RWPE2 (cell line): ENCODE data around the gene BPIFA2.

Source experiments
- ATAC-seq: fragments of 200-7000 bp; cut with Tn5 transposase; 3 replicates; pipeline ENCODE4 v1.9.1; 2021; ENCODE audit warnings: low read depth
- DNase-seq: peaks from one replicate; pipeline ENCODE4 v3.0.0-alpha.2; 2020; ENCODE audit warnings: low spot score
- H3K27ac ChIP-seq: fragments of 450-650 bp; 2 replicates; pipeline ENCODE4 v1.5.1; 2017; ENCODE audit warnings: mild to moderate bottlenecking; ENCODE audit not compliant: poor library complexity, severe bottlenecking
- H3K27me3 ChIP-seq: fragments of 250-450 bp; sonication (Bioruptor Pico); 2 replicates; pipeline ENCODE4 v1.5.1; 2021; ENCODE audit warnings: mild to moderate bottlenecking, moderate library complexity; ENCODE audit not compliant: insufficient read depth, poor library complexity, severe bottlenecking
- H3K36me3 ChIP-seq: fragments of 250-450 bp; sonication (Bioruptor Pico); 2 replicates; pipeline ENCODE4 v1.5.1; 2020; ENCODE audit warnings: low read depth, mild to moderate bottlenecking, moderate library complexity
- H3K4me1 ChIP-seq: fragments of 250-450 bp; sonication (Bioruptor Pico); 2 replicates; pipeline ENCODE4 v1.5.1; 2021; ENCODE audit warnings: mild to moderate bottlenecking, moderate library complexity; ENCODE audit not compliant: insufficient read depth, poor library complexity, severe bottlenecking
- H3K4me3 ChIP-seq: fragments of 250-450 bp; sonication (Bioruptor Pico); 2 replicates; pipeline ENCODE4 v1.5.1; 2021; ENCODE audit warnings: mild to moderate bottlenecking, moderate library complexity; ENCODE audit not compliant: severe bottlenecking
- H3K9me3 ChIP-seq: fragments of 250-450 bp; sonication (Bioruptor Pico); 2 replicates; pipeline ENCODE4 v1.5.1; 2021; ENCODE audit warnings: mild to moderate bottlenecking, moderate library complexity; ENCODE audit not compliant: severe bottlenecking
- CTCF ChIP-seq: fragments of 450-650 bp; IDR thresholded peaks from one replicate; pipeline ENCODE4 v1.5.1; 2017; ENCODE audit warnings: mild to moderate bottlenecking, moderate library complexity; ENCODE audit not compliant: poor library complexity, severe bottlenecking

BPIFA2 gene

DNA sequence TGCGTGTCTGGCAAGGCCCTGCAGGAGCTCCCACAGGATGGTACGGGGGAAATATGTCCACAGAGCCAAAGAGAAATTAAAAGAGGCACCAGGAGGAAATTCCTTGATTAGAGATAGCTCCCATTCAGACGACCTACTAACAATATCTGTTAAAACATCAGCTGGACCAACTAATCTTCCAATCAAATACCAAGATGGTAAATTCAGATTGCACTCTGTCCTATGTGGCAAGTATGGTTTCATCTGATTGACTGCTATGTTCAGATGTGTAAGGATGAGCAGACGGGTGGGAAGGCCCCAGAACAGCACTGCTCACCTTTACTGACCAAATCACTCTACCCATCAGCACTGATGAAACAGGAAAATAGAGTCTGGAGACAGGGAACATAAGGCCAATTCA lies 19.5 kb downstream of the BPIFA2 start:
- no peaks in the 10 kb centered on the region for H3K27me3 ChIP-seq
- H3K9me3 ChIP-seq: no peaks in the 10 kb centered on the region
- H3K4me3 ChIP-seq: no peak overlapping the region
- no peaks in the 10 kb centered on the region for H3K36me3 ChIP-seq
- DNase-seq: no peak
- no peak overlapping the region for H3K27ac ChIP-seq
- no peak for ATAC-seq
- no peaks in the 10 kb centered on the region for H3K4me1 ChIP-seq
- TF ChIP-seq CTCF: no peak

DNA sequence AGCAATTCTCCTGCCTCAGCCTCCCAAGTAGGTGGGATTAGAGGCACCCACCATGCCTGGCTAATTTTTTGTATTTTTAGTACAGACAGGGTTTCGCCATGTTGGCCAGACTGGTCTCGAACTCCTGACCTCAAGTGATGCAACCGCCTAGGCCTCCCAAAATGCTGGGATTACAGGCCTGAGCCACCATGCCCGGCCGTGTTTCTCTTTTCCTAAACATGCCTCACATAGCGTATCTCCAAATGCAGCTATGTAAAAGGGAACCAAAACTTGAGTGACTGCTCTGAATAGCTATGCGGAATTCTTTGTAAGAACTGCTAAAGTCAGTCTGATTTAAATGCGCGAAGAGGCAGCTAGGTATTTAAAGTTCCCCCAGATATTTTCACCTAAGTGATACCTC lies 20.5 kb downstream of the BPIFA2 start:
- peaks cover 3% of the 10 kb centered on the region for H3K27me3 ChIP-seq

DNA sequence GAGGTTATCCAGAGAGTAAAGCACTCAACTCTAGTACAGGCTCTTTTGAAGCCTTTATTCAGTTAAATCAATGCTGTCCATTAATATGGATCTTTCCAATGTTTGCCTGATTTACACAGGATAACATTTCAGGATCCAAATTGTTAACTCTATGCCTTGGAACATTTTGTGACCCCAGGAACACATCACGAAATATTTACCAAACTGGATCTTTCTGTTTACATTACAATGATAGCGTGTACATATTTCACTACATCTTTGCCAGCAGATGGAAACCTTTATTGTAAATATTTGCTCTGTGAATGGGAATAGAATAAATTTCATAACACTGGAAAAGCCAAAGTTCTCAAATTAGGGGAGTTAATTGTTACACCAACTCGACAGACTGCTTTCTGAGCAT lies 23.5 kb downstream of the BPIFA2 start:
- ATAC-seq: no peak

More for the DNA sequence above, 20.5 kb downstream of the BPIFA2 start:
- no peaks in the 10 kb centered on the region for H3K4me1 ChIP-seq
- H3K4me3 ChIP-seq: no peak overlapping the region
- no peak for TF ChIP-seq CTCF
- no peak overlapping the region for H3K27ac ChIP-seq
- H3K9me3 ChIP-seq: no peaks in the 10 kb centered on the region
- H3K36me3 ChIP-seq: no peaks in the 10 kb centered on the region
- ATAC-seq: no peak
- DNase-seq: peak; percentile 43

DNA sequence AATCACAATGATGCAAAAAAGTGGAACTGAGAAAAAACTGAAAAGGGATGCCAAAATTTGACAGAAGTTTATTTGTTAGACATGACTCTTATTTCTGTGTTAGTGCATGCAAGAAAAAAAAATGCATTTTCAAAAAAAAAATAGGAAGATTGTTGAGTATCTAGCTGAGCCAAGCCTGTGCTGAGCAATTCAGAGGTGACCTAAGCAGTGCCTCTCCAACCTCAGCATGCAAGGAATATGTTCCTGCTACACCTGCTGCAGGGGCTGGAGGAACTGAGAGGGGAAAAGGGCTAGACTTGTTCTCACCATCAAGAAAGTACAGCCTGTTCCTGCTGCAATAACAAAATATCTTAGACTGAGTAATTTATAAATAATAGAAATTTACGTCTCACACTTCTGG lies 24.0 kb downstream of the BPIFA2 start:
- ATAC-seq: no peak
- Histone ChIP-seq H3K27me3 (peaks cover 3% of the 10 kb centered on the region), H3K27ac (no peak overlapping the region), H3K9me3 (no peaks in the 10 kb centered on the region), H3K4me1 (no peaks in the 10 kb centered on the region), H3K36me3 (no peaks in the 10 kb centered on the region), H3K4me3 (no peak overlapping the region)
- TF ChIP-seq CTCF: no peak
- DNase-seq: no peak

More for the DNA sequence above, 23.5 kb downstream of the BPIFA2 start:
- DNase-seq: no peak
- Histone ChIP-seq H3K27ac (no peak overlapping the region), H3K9me3 (no peaks in the 10 kb centered on the region), H3K36me3 (no peaks in the 10 kb centered on the region), H3K4me3 (no peak overlapping the region), H3K27me3 (peaks cover 3% of the 10 kb centered on the region), H3K4me1 (no peaks in the 10 kb centered on the region)
- TF ChIP-seq CTCF: no peak

- no peak for DNase-seq
- Histone ChIP-seq H3K9me3 (no peaks in the 10 kb centered on the region), H3K27me3 (peaks cover 3% of the 10 kb centered on the region), H3K27ac (no peak overlapping the region), H3K36me3 (no peaks in the 10 kb centered on the region), H3K4me3 (no peak overlapping the region), H3K4me1 (no peaks in the 10 kb centered on the region)
- ATAC-seq: no peak
- TF ChIP-seq CTCF: no peak
Measured at GRCh38 chr20:33192912-33193501, 25.0 kb downstream of the BPIFA2 start.
